C4-2B (cell line): ENCODE results near the gene ITGB2.
A peak's percentile ranks its signal among the peaks of the same experiment; 100 is the strongest.

Experiments used
- H3K27ac ChIP-seq: fragments of 450-650 bp; 2 replicates; pipeline ENCODE4 v1.5.1; 2017
- CTCF ChIP-seq: fragments of 450-650 bp; conservative IDR thresholded peaks from 2 replicates; pipeline ENCODE4 v1.5.1; 2017; ENCODE audit warnings: mild to moderate bottlenecking
- ZFX ChIP-seq: fragments of 450-650 bp; IDR thresholded peaks from 2 replicates; pipeline ENCODE4 v1.6.1; 2017

The ITGB2 gene

GRCh38 chr21:44903689-44904088, 17.0 kb downstream of the ITGB2 start:
- no peak for TF ChIP-seq ZFX
- TF ChIP-seq CTCF: no peak
- H3K27ac ChIP-seq: no peak overlapping the region

GRCh38 chr21:44903050-44903685, 17.5 kb downstream of the ITGB2 start:
- TF ChIP-seq CTCF (no peak), ZFX (no peak)
- no peak overlapping the region for H3K27ac ChIP-seq

GRCh38 chr21:44902268-44903049, 18.2 kb downstream of the ITGB2 start:
- TF ChIP-seq CTCF: no peak
- TF ChIP-seq ZFX: no peak
- no peak overlapping the region for H3K27ac ChIP-seq

GRCh38 chr21:44901391-44902074, 19.2 kb downstream of the ITGB2 start:
- TF ChIP-seq CTCF: no peak
- no peak for TF ChIP-seq ZFX
- peak overlapping the region; percentile 38; the same call in 1 of the 2 replicates for H3K27ac ChIP-seq

- peak overlapping the region; percentile 38; the same call in 1 of the 2 replicates for H3K27ac ChIP-seq
- TF ChIP-seq ZFX (no peak), CTCF (no peak)
Observed at GRCh38 chr21:44900559-44901251, 20.0 kb downstream of the ITGB2 start.

- TF ChIP-seq CTCF (no peak), ZFX (no peak)
- no peak overlapping the region for H3K27ac ChIP-seq
Observed at GRCh38 chr21:44899768-44900558, 20.7 kb downstream of the ITGB2 start.
